ENCODE data around the gene RAI1.

The RAI1 gene

DNA sequence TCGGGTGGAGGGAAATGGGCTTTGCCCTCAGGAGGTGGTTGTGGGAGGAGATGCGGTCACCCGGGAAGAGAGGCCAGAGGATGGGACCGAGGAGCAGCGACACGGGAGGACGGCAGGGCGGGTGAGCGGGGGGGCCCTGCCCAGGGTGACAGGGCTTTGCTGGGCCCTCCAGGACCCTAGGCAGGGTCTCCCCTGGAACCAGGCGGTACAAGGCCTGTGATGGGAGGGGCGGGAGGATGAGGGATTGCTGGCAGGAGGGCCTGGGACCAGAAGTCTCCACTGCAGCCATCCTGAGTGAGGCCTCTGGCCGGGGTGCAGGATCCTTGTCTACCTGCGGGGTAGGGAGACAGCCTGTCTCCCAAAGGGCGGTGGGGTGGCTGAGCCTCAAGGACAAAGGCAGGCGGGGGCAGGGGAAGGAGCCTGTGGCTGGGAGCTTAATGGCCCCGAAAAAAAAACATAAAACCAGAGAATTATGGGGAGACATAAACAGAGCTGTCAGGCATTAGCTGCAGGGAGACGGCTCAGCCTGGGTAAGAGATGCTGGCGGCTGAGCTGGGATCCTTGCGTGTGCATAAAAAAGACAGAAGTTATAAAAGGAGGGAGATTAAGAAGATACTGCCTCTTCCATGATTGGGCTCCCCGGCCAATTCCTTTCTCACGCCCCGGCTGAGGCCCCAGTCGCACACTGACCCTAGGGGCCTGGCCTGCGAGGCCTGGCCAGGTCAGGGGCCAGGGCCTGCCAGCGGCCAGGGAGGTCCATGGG is 88.8 kb downstream of the RAI1 start:
- H3K4me3 ChIP-seq (replicated peaks; ENCODE audit: low read depth, low read length) = no peak overlapping the region
- no peak for DNase-seq (ENCODE audit: extremely low read depth, low read depth)
- TF ChIP-seq, protein P1, sequence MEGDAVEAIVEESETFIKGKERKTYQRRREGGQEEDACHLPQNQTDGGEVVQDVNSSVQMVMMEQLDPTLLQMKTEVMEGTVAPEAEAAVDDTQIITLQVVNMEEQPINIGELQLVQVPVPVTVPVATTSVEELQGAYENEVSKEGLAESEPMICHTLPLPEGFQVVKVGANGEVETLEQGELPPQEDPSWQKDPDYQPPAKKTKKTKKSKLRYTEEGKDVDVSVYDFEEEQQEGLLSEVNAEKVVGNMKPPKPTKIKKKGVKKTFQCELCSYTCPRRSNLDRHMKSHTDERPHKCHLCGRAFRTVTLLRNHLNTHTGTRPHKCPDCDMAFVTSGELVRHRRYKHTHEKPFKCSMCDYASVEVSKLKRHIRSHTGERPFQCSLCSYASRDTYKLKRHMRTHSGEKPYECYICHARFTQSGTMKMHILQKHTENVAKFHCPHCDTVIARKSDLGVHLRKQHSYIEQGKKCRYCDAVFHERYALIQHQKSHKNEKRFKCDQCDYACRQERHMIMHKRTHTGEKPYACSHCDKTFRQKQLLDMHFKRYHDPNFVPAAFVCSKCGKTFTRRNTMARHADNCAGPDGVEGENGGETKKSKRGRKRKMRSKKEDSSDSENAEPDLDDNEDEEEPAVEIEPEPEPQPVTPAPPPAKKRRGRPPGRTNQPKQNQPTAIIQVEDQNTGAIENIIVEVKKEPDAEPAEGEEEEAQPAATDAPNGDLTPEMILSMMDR (IDR thresholded peaks at IDR 0.05; ENCODE audit: low read depth, low read length, missing control alignments) = no peak

- DNase-seq (ENCODE audit: extremely low read depth, low read depth) = no peak
- TF ChIP-seq, protein P1 (IDR thresholded peaks at IDR 0.05; ENCODE audit: low read depth, low read length, missing control alignments) = no peak
- no peak overlapping the region for H3K4me3 ChIP-seq (replicated peaks; ENCODE audit: low read depth, low read length)
These were observed 89.4 kb downstream of the RAI1 start for GRCh38 chr17:17770632-17771044.

DNA sequence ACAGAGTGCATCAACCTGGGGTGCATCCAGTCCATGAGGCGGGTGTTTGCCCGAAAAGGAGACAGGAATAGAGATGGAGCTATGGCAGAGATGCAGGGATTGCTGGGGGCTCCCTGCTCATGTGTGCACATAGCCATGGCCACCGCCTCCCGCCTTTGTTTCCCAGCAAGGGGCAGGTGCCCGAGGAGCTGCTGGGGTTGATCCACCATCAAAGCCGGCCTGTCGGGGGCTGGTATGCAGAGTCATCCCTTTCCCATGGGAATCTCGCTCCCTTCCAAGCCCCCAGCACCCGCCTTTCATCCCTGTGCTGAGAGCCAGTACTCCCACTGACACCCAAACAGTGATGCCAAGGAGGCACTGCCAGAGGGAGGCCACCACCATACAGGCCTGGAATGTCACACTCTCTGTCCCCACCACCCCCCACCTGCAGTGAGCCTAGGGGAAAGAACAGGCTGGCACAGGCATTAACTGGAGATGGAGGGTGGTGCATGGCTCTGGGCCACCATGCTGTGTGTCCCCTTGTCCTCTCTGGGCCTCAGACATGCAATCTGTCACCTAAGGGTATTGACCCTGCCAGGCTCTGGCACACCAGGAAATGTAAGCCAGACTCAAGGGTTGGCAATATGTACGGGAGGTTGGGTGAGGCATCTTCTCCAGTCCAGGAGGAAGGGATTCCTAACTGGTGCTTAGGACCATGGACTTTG is 90.4 kb downstream of the RAI1 start:
- TF ChIP-seq, protein P1 (IDR thresholded peaks at IDR 0.05; ENCODE audit: low read depth, low read length, missing control alignments) = no peak
- no peak overlapping the region for H3K4me3 ChIP-seq (replicated peaks; ENCODE audit: low read depth, low read length)
- no peak for DNase-seq (ENCODE audit: extremely low read depth, low read depth)

- no peak for DNase-seq (ENCODE audit: extremely low read depth, low read depth)
- H3K4me3 ChIP-seq (replicated peaks; ENCODE audit: low read depth, low read length) = no peak overlapping the region
- TF ChIP-seq, protein P1 (IDR thresholded peaks at IDR 0.05; ENCODE audit: low read depth, low read length, missing control alignments) = no peak
These were observed 91.0 kb downstream of the RAI1 start for GRCh38 chr17:17772231-17772630.

- no peak overlapping the region for H3K4me3 ChIP-seq (replicated peaks; ENCODE audit: low read depth, low read length)
- DNase-seq (ENCODE audit: extremely low read depth, low read depth) = no peak
- TF ChIP-seq, protein P1 (IDR thresholded peaks at IDR 0.05; ENCODE audit: low read depth, low read length, missing control alignments) = peak; percentile 21
These were observed 93.0 kb downstream of the RAI1 start for GRCh38 chr17:17774009-17774881.

DNA sequence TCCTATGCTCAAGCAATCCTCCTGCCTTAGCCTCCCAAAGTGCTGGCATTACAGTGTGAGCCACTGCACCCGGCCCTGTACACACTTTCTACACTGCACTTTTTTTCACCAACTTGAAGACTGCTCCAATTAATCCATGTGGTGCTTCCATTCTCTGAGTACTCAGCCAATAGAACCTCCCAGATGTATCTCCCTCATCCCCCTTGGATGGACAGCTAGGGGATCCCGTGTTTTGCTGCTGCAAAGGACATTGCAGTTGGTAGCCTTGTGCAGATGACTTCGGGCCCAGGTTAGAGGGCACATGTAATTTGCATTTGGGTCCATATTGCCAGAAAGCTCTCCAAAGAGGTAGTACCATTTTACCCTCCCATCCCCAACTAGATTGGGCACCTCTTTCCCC is 95.6 kb downstream of the RAI1 start:
- no peak for DNase-seq (ENCODE audit: extremely low read depth, low read depth)
- H3K4me3 ChIP-seq (replicated peaks; ENCODE audit: low read depth, low read length) = no peak overlapping the region
- TF ChIP-seq, protein P1 (IDR thresholded peaks at IDR 0.05; ENCODE audit: low read depth, low read length, missing control alignments) = no peak
